ENCODE results near the gene APH1A. TPM values are rescaled to one million over a fixed set of nuclear protein-coding genes. Genes with fewer than 3 reads are reported as not detected.
A peak's percentile ranks its signal among the peaks of the same experiment; 100 is the strongest.

APH1A gene
- total and polyA plus RNA-seq, 2 of the 13 experiments (the other 11 are each of a cell fraction or from before 2014, with no cell fraction given): 114 to 130 TPM

GRCh38 chr1:150257624-150258585 lies 10.9 kb downstream of the APH1A start, which contains the start of gene CA14 (continued):
- no peak for TF ChIP-seq TGIF2 (CRISPR knock-in tag; IDR thresholded peaks at IDR 0.05)
- TF ChIP-seq JARID2 (CRISPR knock-in tag; IDR thresholded peaks at IDR 0.05; ENCODE audit: insufficient replicate concordance): no peak
- TF ChIP-seq GABPA (IDR thresholded peaks at IDR 0.05; ENCODE audit: low read depth, low read length): no peak
- peak; percentile 18; the same call in 1 of the 2 replicates for TF ChIP-seq GABPA (CRISPR knock-in tag; IDR thresholded peaks at IDR 0.05; ENCODE audit: low read depth)
- no peak for TF ChIP-seq ZNF10 (CRISPR knock-in tag; IDR thresholded peaks at IDR 0.05; ENCODE audit: borderline replicate concordance, low read depth)
- TF ChIP-seq KLF11 (CRISPR knock-in tag; IDR thresholded peaks at IDR 0.05): no peak
- no peak for TF ChIP-seq SSRP1 (CRISPR knock-in tag; IDR thresholded peaks at IDR 0.05)
- no peak for TF ChIP-seq EP300 (IDR thresholded peaks at IDR 0.05; ENCODE audit: low read depth in 2 of 2, low read length in 2 of 2)
- no peak for TF ChIP-seq EP300 (CRISPR knock-in tag; IDR thresholded peaks at IDR 0.05; ENCODE audit: borderline replicate concordance)
- TF ChIP-seq GLMP (CRISPR knock-in tag; IDR thresholded peaks at IDR 0.05; ENCODE audit: borderline replicate concordance): no peak
- TF ChIP-seq HMGXB4 (CRISPR knock-in tag; IDR thresholded peaks at IDR 0.05; ENCODE audit: borderline replicate concordance in 1 of 2, low read depth in 1 of 2): 0 out of 4 replicates have a peak, but pooled peaks of 1 of the 2 experiments have one; percentile 33
- TF ChIP-seq ZNF281 (CRISPR knock-in tag; IDR thresholded peaks at IDR 0.05; ENCODE audit: borderline replicate concordance): peak; percentile 43; the same call in 1 of the 2 replicates
- TF ChIP-seq ZNF24 (IDR thresholded peaks at IDR 0.05): no peak
- no peak for TF ChIP-seq ZNF33A (CRISPR knock-in tag; IDR thresholded peaks at IDR 0.05; ENCODE audit: borderline replicate concordance)
- no peak for TF ChIP-seq NFE2L2 (IDR thresholded peaks at IDR 0.05; ENCODE audit: low read length)
- TF ChIP-seq ZNF709 (CRISPR knock-in tag; IDR thresholded peaks at IDR 0.05): no peak
- no peak for TF ChIP-seq SNAPC2 (CRISPR knock-in tag; IDR thresholded peaks at IDR 0.05)
- TF ChIP-seq NFYB (CRISPR knock-in tag; IDR thresholded peaks at IDR 0.05): no peak
- TF ChIP-seq EZH2 (conservative IDR thresholded peaks at IDR 0.05; ENCODE audit: low read depth, low read length): no peak
- 0 out of 2 replicates have a peak, but pooled peaks have one; percentile 6 for TF ChIP-seq MLX (CRISPR knock-in tag; IDR thresholded peaks at IDR 0.05)
- no peak for TF ChIP-seq ZNF576 (CRISPR knock-in tag; IDR thresholded peaks at IDR 0.05)
- no peak for TF ChIP-seq MED1 (CRISPR knock-in tag; IDR thresholded peaks at IDR 0.05)
- no peak for TF ChIP-seq MXI1 (IDR thresholded peaks at IDR 0.05; ENCODE audit: borderline replicate concordance, low read depth, low read length)

Measured in HepG2 (cell line).